GM18868 (cell line): Measurements from ENCODE around the gene GAK.
"Not testable (repeated sequence)": the region's sequence is repeated elsewhere in the genome, so short reads cannot be mapped to it uniquely, and the experiment has no call there.

Experiments used
- ATAC-seq: cut with Tn5 transposase; IDR thresholded peaks from one replicate; pipeline ENCODE4 v1.9.1; 2021; ENCODE audit warnings: mild to moderate bottlenecking, moderate library complexity; ENCODE audit not compliant: unreplicated experiment

The GAK gene

DNA sequence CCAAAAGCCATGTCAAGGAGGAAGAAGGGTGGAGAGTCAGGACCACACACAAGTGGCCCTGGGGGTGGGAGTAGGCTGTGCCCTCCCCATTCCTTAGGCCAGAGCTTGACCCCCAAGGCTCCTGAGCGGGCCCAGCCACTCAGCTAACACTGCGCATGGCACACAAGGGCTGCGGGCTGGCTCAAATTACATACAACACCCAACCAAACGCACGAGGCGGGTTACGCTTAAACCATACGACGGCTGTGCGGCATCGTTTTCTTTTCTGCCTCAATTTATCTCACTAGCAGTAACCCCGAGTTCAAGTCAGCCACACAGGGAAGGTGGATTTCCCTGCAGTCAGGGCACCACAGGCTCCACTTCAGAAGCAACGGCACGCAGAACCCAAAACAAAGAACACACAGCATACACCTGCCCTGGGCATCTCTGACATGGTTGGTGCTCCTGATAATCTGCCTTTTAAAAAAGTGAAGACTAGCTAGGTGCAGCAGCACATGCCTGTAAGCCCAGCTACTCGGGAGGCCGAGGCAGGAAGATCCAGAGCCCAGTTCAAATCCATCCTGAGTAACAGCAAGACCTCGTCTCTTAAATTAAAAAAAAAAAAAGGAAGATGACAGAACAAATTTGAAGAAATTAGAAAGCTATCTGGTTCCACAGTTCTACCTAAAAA lies 2.9 kb downstream of the GAK start:
- no peak for ATAC-seq

DNA sequence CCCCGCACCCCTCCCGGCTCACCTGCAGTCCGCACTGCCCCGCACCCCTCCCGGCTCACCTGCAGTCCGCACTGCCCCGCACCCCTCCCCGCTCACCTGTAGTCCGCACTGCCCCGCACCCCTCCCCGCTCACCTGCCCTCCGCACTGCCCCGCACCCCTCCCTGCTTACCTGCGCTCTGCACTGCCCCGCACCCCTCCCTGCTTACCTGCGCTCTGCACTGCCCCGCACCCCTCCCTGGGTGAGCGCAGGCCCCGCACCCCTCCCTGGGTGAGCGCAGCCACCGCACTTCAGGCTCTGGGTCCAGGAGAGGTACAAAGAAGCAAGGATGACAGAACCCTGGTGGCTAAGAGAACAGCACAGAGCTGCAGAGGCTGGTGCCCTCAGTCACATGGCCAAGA lies 4.5 kb downstream of the GAK start:
- ATAC-seq = not testable (repeated sequence)

DNA sequence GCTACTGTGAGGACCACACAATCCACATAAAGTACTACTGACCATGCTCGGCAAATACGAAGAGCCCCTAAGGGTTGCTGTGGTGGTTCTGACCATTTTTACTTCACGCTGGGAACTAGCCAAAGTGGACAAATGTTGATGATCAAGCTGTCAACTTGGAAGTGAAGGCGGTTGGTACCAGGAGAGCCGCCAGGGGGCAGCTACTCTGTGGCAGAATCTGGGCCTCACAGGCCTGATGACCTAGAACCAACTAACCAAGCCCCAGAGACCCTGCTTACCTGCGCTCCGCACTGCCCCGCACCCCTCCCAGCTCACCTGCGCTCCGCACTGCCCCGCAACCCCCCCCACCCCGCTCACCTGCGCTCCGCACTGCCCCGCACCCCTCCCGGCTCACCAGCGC lies 5.6 kb downstream of the GAK start:
- ATAC-seq = no peak

DNA sequence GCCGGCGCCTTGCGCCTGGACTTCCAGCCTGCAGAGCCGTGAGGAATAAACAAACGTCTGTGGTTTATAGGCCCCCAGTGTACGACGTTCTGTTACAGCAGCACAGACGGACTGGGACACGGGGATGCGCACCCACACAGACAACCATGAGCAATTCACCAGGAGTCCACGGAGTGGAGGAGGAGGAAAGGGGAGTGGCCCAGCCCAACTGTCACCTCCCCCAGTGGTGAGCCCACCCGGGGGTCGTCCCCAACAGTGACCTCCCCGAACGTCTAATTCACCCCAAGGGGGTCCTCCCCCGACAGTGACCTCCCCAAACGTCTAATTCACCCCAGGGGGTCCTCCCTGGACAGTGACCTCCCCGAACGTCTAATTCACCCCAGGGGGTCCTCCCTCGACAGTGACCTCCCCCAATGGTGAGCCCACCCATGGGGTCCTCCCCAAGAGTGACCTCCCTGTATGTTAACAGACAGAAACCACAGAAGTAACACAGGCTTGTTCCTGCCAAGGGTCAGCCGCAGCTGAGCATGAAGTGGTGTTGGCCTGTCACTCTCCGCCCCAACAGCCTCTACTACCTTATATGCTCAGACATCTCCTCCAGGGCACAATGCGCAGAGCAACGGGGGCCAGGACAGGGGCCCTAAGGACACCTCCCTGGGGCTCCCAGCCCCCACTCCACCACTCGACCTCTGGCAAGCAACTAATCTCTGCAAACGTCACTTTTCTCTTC lies 6.2 kb downstream of the GAK start:
- no peak for ATAC-seq

DNA sequence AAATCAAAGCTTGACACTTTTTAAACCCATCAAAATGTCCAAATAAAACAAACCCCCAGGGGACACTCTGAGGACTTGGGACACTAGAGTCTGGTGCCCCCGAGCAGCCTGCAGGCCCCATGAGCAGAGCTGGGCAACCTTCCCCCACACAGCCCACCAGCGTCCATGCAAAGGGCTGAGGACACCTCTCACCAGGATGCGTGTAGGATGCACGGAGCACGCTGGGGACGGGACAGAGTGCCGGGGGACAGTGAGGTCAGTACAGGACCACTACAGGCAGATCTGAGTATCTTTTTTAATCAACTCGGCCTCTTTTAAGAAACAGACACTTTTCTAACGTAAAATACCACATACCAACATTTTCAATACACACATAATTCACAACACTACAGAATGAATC lies 6.9 kb downstream of the GAK start:
- no peak for ATAC-seq

DNA sequence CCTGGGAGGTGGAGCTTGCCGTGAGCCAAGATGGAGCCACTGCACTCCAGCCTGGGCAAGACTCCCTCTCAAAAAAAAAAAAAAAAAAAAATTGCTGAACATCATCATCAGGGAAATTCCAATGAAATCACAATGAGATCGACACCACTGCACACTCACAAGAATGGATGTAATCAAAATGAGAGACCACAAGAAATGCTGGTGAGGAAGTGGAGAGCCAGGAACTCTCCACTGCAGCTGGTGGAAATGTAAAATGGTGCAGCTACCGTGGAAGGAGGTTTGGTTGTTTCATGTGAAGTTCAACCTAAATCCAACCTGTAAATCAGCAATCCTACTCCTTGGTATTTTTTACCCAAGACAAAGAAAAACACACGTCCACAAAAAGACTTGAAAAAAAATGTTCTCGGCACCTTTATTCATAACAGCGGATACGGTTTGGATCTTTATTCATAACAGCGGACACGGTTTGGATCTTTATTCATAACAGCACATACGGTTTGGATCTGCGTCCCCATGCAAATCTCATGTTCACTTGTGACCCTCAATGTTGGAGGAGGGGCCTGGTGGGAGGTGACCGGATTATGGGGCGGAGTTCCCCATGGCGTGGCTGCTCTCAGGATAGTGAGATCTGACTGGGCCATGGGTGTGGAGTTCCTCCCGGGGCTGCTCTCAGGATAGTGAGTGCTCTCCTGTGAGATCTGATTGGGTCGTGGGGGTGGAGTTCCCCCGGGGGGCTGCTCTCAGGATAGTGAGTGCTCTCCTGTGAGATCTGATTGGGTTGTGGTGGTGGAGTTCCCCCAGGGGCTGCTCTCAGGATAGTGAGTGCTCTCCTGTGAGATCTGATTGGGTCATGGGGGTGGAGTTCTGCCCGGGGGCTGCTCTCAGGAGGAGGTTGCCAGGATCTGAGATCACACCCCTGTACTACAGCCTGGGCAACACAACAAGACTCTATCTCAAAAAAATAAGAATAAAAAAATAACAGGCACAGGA lies 7.7 kb downstream of the GAK start:
- peak; percentile 70 for ATAC-seq

DNA sequence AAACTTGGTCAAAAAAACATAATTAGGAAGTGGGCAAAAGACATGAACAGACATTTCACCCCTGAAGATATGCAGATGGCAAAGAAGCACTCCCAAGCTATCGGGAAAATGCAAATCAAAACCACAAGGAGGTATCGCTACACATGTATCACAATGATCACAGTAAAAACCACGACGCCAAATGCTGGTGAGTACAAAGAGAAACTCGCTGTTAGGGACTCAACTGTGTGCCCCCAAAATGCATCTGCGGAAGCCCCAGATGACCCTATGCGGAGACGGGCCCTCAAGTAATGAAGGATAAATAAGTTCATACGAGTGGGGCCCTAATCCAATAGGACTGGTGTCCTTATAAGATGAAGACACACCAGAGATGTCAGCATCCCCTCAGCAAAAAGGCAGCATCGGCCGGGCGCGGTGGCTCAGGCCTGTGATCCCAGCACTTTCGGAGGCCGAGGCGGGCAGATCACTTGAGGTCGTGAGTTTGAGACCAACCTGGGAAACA lies 10.2 kb downstream of the GAK start:
- ATAC-seq = no peak

DNA sequence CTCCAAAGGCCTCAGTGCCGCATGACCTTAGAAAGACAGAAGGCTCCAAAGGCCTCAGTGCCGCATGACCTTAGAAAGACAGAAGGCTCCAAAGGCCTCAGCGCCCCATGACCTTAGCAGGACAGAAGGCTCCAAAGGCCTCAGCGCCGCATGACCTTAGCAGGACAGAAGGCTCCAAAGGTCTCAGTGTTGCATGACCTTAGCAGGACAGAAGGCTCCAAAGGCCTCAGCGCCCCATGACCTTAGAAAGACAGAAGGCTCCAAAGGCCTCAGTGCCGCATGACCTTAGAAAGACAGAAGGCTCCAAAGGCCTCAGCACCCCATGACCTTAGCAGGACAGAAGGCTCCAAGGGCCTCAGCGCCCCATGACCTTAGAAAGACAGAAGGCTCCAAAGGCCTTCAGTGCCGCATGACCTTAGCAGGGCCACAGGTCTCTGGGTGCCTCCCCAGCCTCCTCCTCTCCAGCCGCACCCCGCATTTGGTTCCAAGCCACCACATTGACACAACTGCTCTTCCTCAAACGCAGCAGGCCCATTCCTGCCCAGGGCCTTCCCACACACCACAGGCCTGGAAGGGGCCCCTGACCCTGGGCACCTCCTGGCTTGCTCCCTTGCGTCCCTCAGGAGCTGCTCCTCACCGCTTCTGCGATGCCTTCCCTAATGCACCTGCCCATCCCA lies 13.0 kb downstream of the GAK start:
- ATAC-seq = not testable (repeated sequence)

DNA sequence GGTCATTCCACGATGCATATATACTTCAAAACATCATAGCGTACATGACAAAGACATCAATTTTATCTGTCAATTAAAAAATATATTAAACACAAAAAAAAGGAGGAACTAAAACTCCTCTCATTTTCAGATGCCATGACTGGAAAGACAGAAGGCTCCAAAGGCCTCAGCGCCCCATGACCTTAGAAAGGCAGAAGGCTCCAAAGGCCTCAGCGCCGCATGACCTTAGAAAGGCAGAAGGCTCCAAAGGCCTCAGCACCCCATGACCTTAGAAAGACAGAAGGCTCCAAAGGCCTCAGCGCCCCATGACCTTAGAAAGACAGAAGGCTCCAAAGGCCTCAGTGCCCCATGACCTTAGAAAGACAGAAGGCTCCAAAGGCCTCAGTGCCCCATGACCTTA lies 13.5 kb downstream of the GAK start:
- not testable (repeated sequence) for ATAC-seq

DNA sequence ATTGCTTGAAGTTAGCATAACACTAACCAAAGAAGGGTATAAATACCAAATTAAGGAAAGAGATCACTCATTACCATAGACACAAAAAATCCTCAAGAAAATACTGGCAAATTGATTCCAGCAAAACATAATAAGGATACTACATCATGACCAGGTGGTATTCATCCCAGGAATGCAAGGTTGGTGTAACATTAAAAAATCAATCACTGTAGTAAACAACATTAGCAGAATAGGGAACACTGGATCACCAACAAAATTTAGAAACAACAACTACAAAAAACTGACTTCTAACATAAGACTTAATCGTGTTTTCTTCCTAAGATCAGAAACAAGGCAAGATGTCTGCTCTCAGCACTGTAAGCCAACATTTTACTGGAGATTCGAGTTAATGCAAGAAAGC lies 14.1 kb downstream of the GAK start:
- no peak for ATAC-seq

DNA sequence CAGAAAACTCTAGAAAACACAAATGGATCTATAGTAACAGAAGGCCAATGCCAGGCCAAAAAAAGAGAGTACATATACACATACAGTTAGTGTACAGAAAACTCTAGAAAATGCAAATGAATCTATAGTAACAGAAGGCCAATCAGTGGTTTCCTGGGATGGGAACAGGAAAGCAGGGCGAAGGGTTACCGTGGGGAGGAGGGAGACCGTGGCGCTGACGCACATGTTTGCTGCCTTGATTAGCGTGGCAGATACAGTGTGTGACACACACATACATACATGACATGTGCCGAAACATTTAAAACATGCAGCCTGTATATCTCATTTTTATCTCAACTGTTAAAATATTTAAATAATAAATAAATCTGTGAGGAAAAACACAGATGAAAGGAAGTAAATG lies 14.7 kb downstream of the GAK start:
- ATAC-seq = no peak

DNA sequence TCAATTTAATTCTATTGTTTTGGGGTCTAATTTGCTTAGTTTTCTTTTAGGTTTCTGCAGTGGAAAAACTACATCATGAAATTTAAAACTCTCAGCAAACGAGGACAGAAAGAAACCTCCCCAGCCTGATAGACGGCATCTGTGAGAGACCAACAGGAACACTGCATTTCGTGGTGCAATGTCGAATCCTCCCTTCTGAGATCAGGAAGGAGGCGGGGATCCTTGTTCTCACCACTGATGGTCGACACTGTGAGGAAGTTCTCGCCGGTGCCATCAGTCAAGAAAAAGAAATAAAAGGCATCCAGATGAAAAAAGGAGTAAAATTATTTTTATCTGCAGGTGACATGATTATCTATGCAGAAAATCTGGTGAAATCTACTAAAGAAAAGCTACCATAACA lies 16.5 kb downstream of the GAK start:
- ATAC-seq = no peak

DNA sequence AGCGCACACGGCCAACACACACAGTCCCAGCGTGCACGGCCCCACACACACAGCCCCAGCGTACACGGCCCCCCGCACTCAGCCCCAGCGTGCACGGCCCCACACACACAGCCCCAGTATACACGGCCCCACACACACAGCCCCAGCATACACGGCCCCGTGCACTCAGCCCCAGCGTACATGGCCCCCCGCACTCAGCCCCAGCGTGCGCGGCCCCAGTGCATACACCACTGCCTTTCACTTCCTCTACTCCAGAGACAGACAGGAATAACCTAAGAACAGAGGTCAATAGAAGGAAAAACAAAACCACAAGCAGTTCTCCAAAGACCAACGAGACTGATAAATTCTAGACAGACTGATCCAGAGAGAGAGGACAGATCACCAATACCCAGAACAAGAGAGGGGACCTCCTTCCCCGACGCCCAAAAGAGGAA lies 17.1 kb downstream of the GAK start:
- ATAC-seq = no peak

DNA sequence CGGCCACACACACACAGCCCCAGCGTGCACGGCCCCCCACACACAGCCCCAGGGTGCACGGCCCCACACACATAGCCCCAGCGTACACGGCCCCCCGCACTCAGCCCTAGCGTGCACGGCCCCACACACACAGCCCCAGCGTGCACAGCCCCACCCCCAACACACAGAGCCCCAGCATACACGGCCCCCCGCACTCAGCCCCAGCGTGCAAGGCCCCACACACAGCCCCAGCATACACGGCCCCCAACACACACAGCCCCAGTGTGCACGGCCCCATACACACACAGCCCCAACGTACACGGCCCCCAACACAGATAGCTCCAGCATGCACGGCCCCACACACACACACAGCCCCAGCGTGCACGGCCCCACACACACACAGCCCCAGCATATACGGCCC lies 17.6 kb downstream of the GAK start:
- no peak for ATAC-seq

DNA sequence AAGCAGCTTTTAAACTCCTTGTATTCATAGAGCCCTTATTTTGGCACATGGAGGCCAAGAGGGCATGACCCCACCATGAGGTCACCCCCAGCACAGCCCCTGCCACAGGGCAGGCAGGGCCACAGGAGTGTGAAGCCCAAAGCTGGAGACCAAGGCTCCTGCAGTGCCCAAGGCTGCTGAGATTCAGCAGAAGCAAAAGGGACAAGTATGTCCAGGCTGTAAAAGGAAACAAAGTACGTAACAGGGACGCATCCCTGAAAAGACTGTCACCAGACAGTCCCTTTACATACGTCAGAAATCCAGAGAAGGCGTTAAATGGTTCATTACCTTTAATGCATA lies 18.9 kb downstream of the GAK start:
- no peak for ATAC-seq

DNA sequence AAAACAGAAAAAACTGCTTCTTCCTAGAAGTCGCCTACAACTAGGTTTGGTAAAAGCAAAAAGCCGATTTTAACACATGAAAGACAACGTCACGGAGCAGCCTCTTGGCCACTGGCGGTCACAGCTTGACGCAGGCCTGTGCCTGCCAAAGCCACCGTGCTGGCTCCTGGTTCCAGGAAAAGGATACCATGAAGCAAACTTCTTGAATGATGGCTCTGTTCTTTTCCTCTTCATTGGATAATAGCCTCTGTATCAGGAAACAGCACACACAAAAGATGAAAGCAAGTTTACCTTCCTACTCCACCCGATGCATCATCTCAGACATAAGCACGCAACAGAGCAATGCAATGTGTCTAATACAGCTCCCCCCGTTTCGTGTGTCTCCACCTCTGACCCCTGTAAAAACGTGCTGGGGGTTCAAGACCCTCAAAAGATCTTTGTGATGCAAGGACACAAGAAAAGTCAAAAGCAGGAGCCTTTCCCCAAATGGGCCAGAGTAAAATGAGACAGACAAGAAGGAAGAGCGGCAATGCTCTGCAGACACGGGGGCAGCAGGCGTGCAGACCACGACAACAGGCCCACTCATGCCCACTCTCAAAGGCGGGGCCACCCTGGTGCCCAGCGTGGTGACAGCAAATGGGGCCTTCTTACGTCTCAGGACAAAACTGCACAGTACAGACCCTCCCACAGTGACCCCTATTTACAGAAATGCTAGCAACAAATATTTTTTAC lies 19.4 kb downstream of the GAK start:
- no peak for ATAC-seq

DNA sequence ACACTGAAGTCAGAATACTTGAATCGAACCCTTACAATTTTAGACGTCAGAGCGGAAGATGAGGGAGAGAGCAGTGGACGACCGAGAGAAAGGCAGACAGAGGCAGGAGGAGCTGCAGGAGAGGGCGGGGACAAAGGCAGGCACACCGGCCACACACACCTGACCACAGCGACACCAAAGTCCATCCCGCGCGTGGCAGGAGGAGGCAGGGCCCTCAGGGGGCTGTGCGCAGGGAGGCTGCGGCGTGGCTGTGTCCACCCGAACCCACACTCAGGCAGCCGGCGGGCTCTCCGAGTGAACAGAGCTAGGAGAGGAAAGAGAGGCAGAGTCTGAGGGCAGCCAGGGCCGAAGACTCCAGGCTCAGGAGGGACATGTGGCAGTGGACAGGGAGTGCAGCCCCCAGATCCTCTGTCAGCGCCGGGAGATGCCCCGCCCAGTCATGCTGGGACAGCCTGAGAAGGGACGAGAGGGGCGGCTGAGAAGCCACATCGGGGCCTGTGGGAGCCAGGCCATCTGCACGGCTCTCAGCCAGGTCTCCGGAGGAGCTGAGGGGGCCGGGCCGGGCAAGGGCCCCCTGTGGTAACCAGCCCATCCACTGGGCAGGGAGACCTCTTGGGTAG lies 20.1 kb downstream of the GAK start:
- no peak for ATAC-seq

DNA sequence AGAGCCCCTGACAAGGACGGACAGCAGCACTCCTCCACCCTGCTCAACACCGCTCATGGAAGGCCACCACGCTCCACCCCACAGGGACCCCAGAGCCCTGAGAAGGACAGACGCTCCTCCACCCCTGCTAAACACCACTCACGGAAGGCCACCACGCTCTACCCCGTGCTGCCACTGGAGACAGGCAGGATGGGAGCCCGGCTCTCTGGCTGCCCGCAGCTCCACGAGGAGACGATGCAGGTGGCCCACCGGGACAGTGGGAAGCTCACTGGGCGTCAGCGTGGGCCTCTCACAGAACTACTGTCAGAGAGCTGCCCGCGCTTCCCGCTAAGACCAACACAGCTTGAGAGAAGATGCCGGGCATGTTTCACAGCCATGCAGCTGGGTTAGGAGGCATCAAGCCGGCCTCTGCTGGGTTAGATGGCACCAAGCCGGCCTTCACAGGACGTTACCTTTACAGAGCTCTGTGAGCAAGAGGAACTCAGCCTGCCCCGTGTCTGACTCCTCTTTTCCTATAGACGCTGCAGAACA lies 20.8 kb downstream of the GAK start:
- ATAC-seq = no peak

DNA sequence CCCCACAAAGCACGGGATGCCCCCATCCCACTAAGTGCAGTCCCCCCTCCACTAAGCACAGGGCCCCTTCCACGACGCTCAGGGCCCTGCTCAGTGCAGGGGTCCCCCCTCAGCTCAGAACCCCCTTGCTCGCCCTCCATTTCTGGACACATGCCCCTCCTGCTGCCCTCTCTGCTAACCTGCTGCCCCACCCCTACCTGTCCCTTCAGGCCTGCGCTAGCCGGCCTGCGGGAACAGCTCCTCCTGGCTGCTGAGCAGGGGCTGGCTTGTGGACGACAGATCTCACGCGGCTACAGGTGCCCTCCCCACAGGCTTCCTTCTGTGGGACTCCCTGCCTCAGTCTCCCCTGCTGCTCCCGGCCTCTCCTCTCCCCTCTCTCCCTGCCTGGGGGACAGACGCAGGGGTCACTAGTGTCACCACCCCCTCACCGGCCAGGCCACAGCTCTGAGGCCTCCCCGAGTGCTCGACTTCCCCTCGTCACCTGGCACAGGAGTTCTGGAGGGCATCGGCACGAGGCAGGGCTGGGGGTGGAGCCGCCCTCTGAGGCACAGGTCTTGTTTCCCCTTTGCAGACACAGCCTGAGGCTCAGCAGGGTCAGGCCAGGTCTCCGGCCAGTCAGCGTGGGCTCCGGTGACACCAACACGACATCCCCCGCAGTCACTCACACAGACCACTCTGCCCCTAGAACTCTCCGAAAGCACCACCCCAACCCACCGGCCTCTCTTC lies 21.6 kb downstream of the GAK start:
- no peak for ATAC-seq
